GM18909 (cell line): Measurements from ENCODE around the gene PIGW.

Experiments
- ATAC-seq: cut with Tn5 transposase; IDR thresholded peaks from one replicate; pipeline ENCODE4 v1.9.1; 2021; ENCODE audit warnings: mild to moderate bottlenecking; ENCODE audit not compliant: unreplicated experiment, poor library complexity

PIGW gene, protein sequence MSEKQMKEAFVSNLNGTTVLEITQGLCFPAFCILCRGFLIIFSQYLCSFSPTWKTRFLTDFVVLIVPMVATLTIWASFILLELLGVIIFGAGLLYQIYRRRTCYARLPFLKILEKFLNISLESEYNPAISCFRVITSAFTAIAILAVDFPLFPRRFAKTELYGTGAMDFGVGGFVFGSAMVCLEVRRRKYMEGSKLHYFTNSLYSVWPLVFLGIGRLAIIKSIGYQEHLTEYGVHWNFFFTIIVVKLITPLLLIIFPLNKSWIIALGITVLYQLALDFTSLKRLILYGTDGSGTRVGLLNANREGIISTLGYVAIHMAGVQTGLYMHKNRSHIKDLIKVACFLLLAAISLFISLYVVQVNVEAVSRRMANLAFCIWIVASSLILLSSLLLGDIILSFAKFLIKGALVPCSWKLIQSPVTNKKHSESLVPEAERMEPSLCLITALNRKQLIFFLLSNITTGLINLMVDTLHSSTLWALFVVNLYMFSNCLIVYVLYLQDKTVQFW

DNA sequence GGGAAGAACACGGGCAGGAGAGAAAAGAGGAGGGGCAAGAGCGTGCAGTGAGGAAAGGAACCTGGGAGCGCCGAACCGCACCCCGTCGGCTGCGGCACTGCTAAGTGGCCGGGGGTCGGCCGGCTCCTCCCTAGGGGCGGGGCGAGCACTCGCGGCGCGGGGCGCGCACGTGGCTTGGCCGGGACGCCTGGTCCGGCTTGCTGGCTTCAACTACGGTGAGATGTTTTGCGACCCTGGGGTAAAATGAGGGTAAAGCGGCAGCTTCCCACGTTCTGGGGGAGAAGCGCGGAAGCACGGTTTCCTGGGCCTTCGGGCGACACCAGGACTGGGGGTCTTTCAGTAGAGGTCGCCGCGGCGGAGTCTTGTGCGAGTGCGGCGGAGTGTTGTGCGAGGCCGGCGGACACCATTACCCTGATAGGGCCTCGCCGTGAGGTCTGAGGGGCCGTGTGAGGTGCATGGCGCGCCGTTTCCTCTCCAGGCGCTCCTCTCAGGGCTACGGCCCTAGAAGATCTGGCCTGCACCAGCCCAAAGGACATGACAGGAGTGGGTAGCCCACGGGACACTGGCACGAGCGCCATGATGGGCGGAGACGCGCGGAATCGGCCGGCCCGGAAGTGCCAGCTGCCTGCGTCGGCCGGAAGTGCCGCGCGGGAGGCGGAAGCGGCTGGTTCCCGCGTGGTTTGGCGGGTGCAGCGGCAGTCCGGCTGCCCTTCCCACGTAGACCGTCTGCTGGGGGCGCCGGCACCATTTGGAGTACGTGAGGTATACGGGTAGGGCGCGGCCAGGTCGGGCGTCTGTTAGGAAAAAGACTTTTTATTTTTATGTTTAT, at the start of gene PIGW, which contains the start of gene MYO19:
PIGW (plus strand) TSS at position 148 of the 829 bp plus-strand sequence. CDS start 2,115 bp downstream, outside the sequence.
MYO19 (minus strand) TSS at position 29 of the 829 bp plus-strand sequence. CDS start 2,330 bp downstream, outside the sequence.
- peak; percentile 73 for ATAC-seq

DNA sequence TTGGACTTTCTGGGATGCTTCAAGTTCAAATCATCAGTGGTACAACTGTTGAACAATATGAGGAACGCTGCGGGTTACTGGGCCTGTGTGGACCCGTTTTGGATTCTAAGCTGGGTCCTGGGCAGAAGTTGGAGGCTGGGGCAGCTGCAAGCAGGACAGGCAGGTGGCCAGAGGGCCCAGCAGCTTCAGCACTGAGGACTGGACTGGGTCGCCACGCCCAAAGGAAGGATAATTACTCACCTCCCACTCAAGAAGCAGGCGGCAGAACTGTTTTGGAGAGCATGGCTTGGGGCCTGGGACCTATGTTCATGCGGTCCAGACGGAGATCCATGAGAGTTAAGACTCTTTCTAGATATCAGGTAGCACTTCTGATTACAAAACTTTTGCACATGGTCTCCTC, 49.8 kb upstream of the PIGW start:
- no peak for ATAC-seq

DNA sequence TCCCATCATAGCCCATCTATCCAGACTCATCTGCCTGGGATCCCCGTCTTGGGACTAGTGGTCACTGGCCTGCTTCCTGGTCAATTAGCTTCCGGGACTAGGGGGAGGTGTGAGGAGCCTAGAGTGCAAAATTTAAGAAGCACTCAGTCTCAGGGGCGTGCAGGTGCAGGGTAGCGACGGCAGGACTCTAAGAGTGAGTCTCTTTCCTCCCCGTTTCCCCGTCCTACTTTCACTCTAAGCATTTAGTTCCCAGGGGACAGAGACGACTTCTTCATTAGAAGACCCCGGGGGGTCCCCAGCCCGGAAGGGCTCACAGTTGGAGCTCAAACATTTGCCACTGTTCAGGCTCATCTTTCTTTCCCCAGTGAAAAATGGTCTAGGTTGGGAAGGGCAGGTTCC, 49.0 kb upstream of the PIGW start:
- ATAC-seq, result peak; percentile 6

DNA sequence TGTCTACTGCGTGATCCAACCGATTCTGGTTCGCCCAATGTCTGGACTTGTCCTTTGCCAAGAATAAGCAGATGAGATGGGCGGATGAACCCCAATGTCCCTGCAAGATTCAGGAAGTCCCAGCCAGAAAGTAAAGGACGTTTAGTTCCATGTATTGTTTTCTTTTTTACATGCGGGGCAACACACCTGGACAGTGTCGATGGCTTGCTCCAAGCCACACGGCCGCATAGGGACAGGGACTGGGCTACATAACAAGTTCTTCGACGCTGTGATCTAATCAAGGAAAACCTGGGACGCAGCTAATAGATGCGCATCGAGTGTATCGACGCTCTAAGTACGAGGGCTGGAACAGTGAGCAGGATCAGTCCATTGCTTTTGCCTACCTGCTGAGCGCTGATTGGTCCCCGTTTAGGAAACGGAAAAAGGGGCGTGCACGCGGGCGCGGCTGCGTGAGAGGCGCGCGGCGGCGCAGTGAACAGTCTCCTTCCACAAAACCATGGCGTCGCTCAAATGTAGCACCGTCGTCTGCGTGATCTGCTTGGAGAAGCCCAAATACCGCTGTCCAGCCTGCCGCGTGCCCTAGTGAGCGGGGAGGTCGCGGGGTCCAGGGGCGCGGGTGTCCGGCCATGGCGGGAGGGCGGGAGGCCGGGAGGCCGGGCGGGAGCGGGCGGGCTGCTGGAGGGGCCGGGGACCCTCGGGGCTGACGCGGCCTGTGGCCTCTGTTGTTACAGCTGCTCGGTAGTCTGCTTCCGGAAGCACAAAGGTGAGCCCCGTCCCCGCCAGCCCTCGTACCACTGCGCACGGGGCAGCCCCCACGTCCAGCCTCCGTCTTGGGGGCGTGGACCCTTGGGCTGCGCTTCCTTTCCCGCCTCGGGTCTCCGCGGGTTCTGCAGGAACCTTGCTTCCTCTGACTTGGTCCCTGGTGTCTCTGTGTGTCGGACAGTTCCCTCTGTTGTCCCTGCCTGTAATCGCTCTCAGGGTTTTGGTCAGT, 48.3 kb upstream of the PIGW start, which contains the start of gene ZNHIT3:
ZNHIT3 (plus strand) TSS at position 478 of the 991 bp plus-strand sequence; CDS start at position 497, 19 bp downstream.
- peak; percentile 82 for ATAC-seq

DNA sequence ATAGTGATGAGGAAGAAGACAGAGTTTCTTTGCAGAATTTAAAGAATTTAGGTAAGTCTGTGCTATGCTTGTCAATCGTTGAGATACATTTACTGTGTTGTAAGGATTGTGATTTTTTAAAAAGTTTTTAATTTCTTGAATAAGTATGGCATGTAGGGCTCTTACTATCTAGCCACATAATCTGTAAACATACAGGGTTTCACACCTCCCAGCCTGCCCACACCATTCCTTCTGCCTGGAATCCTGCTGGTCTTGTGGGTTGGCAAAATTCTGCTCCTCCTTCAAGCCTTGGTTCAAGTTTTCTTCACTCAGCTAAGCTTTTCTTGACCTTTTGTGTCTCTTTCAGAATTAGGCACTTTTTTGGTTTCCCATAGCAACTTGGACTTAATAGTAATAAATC, 40.8 kb upstream of the PIGW start:
- ATAC-seq, result no peak

DNA sequence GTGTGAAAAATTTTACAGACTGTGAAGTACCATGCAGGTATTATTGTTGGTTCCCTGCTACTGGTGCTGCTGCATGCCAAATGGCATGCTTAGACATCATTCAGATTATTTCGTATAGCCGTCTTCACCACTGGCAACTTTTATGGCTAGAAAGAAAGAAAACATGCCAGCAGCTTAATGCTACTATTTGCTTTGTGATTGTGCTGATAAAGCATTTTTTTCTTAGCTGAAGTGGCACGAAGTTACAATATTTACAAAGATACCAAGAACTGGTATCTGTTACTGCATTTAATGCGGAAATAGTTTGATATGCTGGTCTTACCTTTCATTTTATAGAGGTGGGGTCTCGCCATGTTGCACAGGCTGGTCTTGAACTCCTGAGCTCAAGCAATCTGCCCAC, 40.1 kb upstream of the PIGW start:
- no peak for ATAC-seq

DNA sequence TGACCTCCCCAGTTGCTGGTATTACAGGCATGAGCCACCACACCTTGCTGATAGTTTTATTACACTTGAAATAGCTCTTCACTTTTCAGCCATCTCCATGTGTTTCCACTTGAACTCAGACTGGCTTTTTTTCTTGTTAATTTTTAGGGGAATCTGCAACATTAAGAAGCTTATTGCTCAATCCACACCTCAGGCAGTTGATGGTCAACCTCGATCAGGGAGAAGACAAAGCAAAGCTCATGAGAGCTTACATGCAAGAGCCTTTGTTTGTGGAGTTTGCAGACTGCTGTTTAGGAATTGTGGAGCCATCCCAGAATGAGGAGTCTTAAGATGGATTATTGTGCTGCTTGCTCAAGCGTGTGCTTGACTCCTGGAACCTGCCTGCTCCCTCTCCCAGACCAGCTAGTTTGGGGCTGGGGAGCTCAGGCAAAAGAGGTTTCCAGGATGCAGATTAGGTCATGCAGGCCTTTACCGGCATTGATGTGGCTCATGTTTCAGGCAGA, 39.7 kb upstream of the PIGW start:
- ATAC-seq, result no peak

DNA sequence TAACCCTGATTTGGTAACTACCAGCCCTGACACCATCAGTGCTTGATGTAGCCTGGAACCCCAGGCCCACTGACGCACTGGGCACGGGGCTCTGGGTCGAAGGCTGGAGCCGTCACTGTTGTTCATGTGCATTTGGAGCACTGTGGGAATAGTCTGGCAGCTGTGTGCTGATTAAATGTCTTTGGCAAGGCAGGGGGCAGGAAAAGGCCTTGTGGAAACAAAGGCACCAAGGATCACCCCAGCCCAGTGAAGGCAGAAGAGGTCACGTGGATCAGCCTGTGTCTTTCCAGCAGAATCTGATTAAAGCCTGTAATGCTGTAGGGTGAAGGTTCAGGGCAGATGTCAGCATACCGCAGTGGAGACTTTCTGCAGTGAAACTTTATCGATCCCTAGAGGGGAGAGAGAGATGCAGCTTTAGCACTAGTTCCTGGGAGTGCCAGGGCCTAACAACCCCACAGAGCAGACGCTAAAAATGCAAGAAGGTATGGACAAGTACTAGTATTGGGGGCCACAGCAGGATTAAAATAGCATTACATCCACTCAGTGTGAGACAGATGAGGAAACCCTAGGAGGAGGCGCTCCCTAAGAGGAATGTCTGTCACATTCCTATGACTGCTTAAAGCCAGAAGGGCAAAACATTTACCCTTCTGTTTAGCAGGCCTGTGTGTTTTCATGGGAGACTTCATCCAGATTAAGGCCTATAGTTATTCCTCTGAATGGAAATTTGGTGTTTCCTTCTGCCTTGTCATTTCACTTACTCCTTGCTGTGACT, 38.6 kb upstream of the PIGW start:
- ATAC-seq, result no peak

DNA sequence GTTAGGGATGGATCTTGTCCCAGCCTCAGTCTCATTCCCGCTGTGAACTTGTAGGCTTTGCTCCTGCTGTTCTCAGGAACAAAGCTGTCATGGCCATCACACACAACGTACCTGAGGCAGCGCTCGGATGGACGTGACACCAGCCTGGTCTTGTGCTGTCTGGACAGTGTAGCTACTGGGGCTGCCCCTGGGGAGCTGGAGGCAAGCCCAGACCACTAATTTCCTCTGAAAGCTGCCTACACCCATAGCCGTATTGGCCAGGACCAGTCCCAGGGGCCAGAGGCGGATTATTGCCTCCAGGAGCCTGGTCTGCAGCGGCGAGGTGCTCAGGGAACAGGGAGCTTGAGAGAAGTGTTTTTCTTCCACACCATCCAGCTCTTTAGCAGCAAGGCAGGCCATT, 36.6 kb upstream of the PIGW start:
- ATAC-seq, result no peak

DNA sequence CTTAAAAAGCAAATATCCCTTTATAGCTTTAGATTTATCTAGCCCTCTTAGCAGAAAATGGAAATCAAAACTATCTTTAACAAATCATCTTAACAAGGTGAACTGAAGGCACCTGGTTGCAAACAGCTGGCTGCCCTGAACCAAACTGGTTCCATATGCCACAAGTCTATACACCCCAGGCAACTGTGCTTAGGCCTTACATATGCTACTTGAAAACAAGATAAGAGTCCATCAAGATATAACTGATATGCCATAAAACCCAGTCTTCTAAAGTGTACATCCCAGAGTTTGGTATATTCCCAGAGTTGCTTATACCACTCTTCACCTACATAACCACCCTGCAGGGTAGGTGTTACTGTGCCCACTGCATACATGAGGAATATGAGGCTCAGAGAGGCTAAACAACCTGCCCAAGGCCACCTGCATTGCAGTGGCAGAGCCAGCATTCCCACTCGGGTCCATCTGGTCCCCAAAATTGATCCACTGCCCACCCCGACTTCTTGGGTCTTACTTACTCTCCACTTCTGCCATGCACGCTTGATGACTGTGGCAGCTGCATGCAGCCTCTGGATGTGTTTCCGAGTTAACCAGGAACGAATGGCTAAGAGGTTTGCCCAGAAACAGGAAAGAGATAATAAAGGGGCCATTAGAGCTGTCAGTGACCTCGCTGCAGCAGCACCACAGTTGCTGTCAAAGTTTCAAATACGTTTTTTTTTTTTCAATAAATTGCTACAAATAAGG, 36.1 kb upstream of the PIGW start:
- no peak for ATAC-seq

DNA sequence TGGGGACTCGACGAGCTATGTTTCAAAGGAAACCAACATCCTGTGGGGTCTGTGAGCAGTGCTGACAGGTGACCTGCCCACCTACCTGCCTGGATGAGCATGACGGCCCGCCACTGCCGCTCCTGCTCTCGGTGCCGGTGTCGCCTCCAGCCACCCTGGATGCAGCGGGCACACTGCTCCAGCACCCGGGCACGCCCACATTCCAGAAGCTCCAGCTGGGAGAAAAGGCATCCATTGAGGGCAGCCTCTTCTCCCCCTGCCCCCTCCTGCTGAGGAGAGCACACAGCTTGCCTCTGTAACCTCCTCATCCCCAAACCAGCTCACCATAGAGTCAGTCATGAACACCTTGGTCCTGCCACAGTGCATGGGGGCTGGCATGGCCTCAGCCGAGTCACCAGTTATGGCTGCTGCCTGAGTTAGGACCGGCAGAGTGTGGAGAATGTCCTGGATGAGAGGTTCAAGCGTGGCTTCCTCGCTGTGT, 34.0 kb upstream of the PIGW start:
- no peak for ATAC-seq

DNA sequence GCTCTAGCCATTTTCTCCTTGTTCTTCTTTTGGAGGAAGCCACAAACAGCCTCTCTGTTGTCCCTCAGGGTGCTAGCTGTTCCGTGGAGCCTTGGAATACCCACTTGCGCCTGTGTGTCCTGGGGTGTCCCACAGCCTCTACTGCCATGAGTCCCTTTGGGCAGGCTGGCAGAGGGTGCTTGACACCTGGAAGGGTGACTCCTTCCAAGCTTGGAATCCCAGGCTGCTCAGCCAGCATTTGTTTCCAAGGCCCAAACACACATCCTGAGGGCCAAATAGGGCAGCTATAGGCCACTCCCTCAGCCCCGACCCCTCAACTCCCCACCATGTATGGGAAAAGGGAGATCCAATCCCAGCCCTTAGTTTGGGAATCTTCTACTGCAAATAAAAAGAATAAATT, 33.4 kb upstream of the PIGW start:
- ATAC-seq, result no peak

DNA sequence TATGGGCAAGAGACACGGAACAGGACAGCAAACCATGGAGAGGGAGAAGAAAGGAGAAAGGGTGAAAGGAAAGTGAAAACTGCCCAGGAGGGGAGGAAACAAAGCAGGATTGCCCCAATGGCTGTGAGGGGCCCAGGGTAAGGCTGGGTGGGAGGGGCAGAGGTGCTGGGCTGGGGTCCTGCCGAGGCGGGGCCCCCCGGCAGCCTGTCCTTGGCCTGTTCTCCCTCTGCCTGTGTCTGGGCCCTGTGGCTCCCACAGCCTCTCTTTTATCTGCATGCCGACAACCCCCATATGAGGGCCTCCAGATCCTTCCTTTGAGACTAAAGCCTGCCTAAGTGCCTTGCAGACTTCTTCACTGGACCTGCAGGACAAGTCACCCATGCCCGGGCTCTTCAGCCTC, 32.8 kb upstream of the PIGW start:
- no peak for ATAC-seq

DNA sequence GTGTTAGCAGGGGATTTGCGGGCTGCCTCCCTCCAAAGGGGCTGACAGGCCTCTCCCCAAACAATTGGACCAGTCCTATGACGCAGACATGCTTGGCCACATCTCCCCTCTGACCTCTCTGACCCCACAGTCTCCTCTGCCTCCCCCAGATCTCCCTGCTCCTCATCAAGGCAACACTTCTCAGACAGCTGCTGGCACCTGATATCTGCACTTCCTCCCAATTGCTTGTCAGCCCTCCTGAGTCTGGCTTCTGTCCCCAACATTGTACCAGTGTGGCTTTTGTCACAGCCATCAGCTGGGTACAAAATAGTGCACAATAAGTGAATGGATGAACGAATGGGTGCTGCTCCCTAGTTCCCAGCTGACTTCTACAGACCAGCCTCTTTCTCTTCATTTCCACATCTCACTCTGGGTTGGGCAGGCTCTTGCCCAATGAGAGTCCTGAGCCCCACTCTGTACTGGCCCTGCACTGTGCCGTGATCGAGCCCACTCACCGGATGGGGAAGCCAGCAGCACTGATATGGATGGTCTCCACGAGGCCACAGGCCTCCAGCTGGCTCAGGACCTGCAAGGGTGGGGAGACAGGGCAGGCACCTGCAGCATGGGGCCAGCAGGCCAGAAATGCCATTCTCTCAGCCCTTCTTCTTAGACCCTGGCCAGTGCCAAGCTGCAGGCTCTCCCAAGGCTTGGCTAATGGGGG, 31.2 kb upstream of the PIGW start:
- ATAC-seq, result no peak

DNA sequence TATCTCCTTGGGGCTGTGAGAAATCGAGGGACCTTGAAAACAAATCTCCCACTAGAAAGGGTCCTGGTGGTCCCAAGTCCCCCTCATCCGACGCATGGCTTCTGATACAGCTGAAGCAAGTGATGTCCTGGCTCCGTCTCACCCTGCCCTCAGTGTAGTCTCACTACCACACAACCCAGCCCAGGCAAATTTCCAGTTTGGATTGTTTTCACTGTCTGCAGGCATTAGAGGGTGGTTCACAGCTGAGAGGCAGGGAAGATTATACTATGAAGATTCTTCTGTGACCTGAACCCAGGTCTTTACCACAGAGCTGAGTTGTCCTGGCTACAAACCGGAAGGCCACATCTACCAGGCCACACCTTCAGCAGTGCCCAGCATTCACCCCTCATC, 30.6 kb upstream of the PIGW start:
- no peak for ATAC-seq

DNA sequence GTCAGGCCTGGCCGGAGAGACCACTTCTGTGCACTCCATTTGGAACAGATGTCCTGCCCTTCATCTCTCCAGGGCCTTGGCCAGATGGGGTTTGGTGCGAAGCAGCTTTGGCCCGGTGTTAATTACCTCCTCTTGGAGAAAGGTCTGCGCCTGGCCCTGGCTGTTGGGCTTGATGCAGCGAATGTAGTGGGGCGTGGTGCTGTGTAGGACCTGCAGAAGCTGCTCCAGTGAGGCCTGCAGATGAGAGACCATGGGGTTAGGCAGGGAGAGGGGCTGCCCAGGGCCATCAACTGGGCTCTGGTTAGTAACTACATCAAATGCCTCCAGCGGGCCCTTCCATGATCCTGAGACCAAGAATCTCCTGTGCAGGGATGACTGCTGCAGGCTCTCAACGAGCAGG, 29.6 kb upstream of the PIGW start:
- ATAC-seq, result no peak

DNA sequence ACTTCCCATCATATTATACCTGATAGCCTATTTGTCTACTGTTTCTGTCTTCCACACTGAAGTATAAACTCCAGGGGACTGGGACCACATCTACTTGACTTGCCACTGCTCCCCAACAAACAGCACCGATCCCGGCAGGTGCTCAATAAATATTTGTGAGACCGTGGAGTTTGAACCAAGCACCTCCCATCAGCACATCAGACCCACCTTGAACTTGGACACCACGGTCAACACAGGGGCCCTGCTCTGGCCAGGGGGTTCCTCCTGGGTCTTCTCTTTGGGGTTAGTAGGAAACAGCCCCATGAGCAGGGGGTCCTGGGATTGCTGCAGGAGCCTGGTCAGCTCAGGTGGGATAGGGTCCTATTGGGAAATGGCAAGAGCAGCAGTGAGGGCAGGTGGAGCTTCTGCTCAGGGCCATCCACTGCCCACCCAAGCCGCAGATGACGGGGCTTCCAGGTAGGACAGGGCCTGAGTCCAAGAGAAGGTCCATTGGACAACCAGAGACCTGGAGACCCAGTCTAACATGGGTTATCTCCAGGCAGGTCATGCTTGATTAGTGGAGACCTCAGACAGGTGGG, 28.4 kb upstream of the PIGW start:
- ATAC-seq, result no peak
